ENCODE results near the gene CRYL1.

The CRYL1 gene

DNA sequence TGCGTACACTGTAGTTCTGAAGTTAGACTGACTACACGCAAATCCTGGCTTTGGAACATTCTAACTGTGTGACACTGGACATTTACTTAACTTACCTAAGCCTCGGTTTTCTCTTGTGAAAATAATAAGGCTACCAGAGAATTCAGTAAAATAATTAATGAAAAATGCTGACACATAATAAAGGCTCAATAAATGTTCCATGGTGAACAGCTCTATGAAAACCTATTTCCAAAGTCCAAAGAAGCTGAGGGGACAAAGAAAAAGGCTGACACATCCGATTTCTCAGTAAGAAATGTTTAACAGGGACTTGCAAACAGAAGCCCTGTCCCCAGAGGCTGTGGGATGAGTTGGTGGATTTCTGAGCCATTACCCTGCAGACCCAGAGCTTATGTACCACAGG is 153.8 kb downstream of the CRYL1 start:
- Histone ChIP-seq H3K4me3 (ENCODE audit: low read length) (no peak overlapping the region), H3F3A (ENCODE audit: control insufficient read depth, insufficient read depth) (no peaks in the 10 kb centered on the region), H3K9me2 (replicated peaks; ENCODE audit: control insufficient read depth, low read length) (no peaks in the 10 kb centered on the region), H3K4me1 (ENCODE audit: control insufficient read depth, low read length) (no peaks in the 10 kb centered on the region), H4K20me1 (ENCODE audit: control insufficient read depth, insufficient read depth, low read depth, low read length) (no peaks in the 10 kb centered on the region), H3K36me3 (ENCODE audit: control insufficient read depth, low read length) (no peaks in the 10 kb centered on the region), H3K4me2 (ENCODE audit: low read length) (no peak overlapping the region), H3K27me3 (ENCODE audit: control insufficient read depth, low read length) (peaks cover 7% of the 10 kb centered on the region; the same call in 1 of the 2 replicates), H3K79me2 (ENCODE audit: control insufficient read depth, low read length) (no peaks in the 10 kb centered on the region), H3K9me3 (ENCODE audit: control insufficient read depth, insufficient read depth, low read length) (no peaks in the 10 kb centered on the region), H3K27ac (ENCODE audit: low read depth, low read length) (no peak overlapping the region)
- TF ChIP-seq EZH2phosphoT487 (IDR thresholded peaks at IDR 0.05; ENCODE audit: borderline replicate concordance, low read length), result no peak
- TF ChIP-seq, protein P1, sequence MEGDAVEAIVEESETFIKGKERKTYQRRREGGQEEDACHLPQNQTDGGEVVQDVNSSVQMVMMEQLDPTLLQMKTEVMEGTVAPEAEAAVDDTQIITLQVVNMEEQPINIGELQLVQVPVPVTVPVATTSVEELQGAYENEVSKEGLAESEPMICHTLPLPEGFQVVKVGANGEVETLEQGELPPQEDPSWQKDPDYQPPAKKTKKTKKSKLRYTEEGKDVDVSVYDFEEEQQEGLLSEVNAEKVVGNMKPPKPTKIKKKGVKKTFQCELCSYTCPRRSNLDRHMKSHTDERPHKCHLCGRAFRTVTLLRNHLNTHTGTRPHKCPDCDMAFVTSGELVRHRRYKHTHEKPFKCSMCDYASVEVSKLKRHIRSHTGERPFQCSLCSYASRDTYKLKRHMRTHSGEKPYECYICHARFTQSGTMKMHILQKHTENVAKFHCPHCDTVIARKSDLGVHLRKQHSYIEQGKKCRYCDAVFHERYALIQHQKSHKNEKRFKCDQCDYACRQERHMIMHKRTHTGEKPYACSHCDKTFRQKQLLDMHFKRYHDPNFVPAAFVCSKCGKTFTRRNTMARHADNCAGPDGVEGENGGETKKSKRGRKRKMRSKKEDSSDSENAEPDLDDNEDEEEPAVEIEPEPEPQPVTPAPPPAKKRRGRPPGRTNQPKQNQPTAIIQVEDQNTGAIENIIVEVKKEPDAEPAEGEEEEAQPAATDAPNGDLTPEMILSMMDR (IDR thresholded peaks at IDR 0.05; ENCODE audit: low read depth, low read length, poor library complexity, severe bottlenecking), result no peak

DNA sequence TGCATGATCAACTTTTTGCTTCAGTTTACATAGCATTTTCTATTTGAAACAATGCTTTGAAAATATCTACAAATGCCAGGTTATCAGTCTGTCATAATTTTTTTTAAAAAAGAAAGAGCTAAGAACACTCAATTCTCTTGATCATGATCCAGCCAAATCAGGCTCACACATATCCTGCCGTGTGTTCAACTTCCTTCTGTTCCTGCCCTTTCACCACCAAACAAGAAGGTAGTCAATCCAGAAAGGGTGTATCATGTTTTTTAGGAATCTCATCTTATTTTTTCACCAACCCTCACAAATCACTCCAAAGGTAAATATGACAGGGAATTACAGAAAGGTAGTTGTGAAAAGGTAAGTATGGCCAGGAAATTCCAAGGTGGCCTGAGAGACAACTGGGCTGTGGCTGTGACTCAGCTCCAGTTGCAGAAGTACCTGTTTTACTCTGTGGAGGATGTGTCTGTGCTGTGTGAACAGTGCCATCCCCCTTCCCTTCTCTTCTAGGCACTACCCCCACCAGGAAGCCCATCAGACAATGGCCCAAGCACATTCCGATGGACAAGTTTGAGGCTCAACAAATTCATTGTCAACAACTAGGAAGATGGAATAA is 154.7 kb downstream of the CRYL1 start:
- Histone ChIP-seq H3K4me3 (ENCODE audit: low read length) (no peak overlapping the region), H4K20me1 (ENCODE audit: control insufficient read depth, insufficient read depth, low read depth, low read length) (no peaks in the 10 kb centered on the region)

DNA sequence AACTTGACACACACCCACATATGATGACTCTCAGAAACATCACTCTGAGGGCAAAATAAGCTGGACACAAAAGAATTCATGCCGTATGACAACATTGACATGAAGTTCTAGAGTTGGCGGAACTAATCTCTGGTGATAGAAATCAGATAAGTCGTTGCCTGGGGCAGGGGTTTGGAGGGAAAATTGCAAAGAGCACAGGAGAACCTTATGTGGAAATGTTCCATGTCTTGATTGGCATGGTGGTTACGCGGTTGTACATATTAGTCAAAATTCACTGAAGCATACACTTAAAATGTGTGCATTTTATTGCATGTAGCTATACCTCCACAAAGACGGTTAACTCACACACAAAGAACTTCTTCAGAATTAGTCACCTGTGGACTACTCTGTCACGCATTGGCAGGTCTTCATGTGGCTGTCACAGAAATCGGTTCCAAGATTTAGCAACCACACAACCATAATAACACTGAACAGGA is 155.7 kb downstream of the CRYL1 start:
- Histone ChIP-seq H3K4me2 (ENCODE audit: low read length) (no peak overlapping the region), H4K20me1 (ENCODE audit: control insufficient read depth, insufficient read depth, low read depth, low read length) (no peaks in the 10 kb centered on the region), H3F3A (ENCODE audit: control insufficient read depth, insufficient read depth) (no peaks in the 10 kb centered on the region), H3K4me3 (ENCODE audit: low read length) (no peak overlapping the region), H3K4me1 (ENCODE audit: control insufficient read depth, low read length) (no peaks in the 10 kb centered on the region), H3K9me2 (replicated peaks; ENCODE audit: control insufficient read depth, low read length) (no peaks in the 10 kb centered on the region), H3K27me3 (ENCODE audit: control insufficient read depth, low read length) (peaks cover 7% of the 10 kb centered on the region; the same call in 1 of the 2 replicates), H3K9me3 (ENCODE audit: control insufficient read depth, insufficient read depth, low read length) (no peaks in the 10 kb centered on the region), H3K27ac (ENCODE audit: low read depth, low read length) (no peak overlapping the region), H3K79me2 (ENCODE audit: control insufficient read depth, low read length) (no peaks in the 10 kb centered on the region), H3K36me3 (ENCODE audit: control insufficient read depth, low read length) (no peaks in the 10 kb centered on the region)
- no peak for TF ChIP-seq EZH2phosphoT487 (IDR thresholded peaks at IDR 0.05; ENCODE audit: borderline replicate concordance, low read length)
- TF ChIP-seq, protein P1 (IDR thresholded peaks at IDR 0.05; ENCODE audit: low read depth, low read length, poor library complexity, severe bottlenecking), result no peak

More for the DNA sequence above, 154.7 kb downstream of the CRYL1 start:
- Histone ChIP-seq H3K79me2 (ENCODE audit: control insufficient read depth, low read length) (no peaks in the 10 kb centered on the region), H3K27ac (ENCODE audit: low read depth, low read length) (no peak overlapping the region), H3K9me3 (ENCODE audit: control insufficient read depth, insufficient read depth, low read length) (no peaks in the 10 kb centered on the region), H3K27me3 (ENCODE audit: control insufficient read depth, low read length) (peaks cover 7% of the 10 kb centered on the region; the same call in 1 of the 2 replicates), H3F3A (ENCODE audit: control insufficient read depth, insufficient read depth) (no peaks in the 10 kb centered on the region), H3K4me1 (ENCODE audit: control insufficient read depth, low read length) (no peaks in the 10 kb centered on the region), H3K4me2 (ENCODE audit: low read length) (no peak overlapping the region), H3K36me3 (ENCODE audit: control insufficient read depth, low read length) (no peaks in the 10 kb centered on the region), H3K9me2 (replicated peaks; ENCODE audit: control insufficient read depth, low read length) (no peaks in the 10 kb centered on the region)
- TF ChIP-seq EZH2phosphoT487 (IDR thresholded peaks at IDR 0.05; ENCODE audit: borderline replicate concordance, low read length), result no peak
- TF ChIP-seq, protein P1 (IDR thresholded peaks at IDR 0.05; ENCODE audit: low read depth, low read length, poor library complexity, severe bottlenecking), result no peak
